Liver (tissue), 9 donors: ENCODE data around the gene LDLRAD4. TPM values are rescaled to one million over a fixed set of nuclear protein-coding genes. Genes with fewer than 3 reads are reported as not detected.

Source experiments
- DNase-seq: peaks from one replicate; pipeline ENCODE4 v3.0.0-alpha.2; 2017; ENCODE audit warnings: low spot score
- H3K27ac ChIP-seq, 2 donors: one replicate each; pipeline ENCODE4 v1.7.0; 2013; ENCODE audit warnings: inconsistent platforms in 2 of 2, low read length in 2 of 2, control low read depth in 1 of 2, low read depth in 1 of 2, mild to moderate bottlenecking in 1 of 2
- H3K27me3 ChIP-seq, 4 donors: one replicate each; pipeline versions ENCODE4 v1.6.1 to v1.7.0; 2013; ENCODE audit warnings: low read length in 3 of 4, inconsistent platforms in 1 of 4, mild to moderate bottlenecking in 1 of 4, moderate library complexity in 1 of 4; ENCODE audit not compliant: control insufficient read depth in 4 of 4, insufficient read depth in 4 of 4
- H3K36me3 ChIP-seq, 4 donors: one replicate each; pipeline versions ENCODE4 v1.6.1 to v1.7.0; 2013; ENCODE audit warnings: low read length in 3 of 4, mild to moderate bottlenecking in 3 of 4, low read depth in 1 of 4, moderate library complexity in 1 of 4; ENCODE audit not compliant: control insufficient read depth in 4 of 4, insufficient read depth in 3 of 4
- H3K4me1 ChIP-seq, 4 donors: one replicate each; pipeline versions ENCODE4 v1.6.1 to v1.7.0; 2013; ENCODE audit warnings: low read length in 3 of 4, mild to moderate bottlenecking in 3 of 4, moderate library complexity in 1 of 4; ENCODE audit not compliant: control insufficient read depth in 4 of 4, insufficient read depth in 4 of 4
- H3K4me3 ChIP-seq, 3 donors: one replicate each; pipeline versions ENCODE4 v1.6.1 to v1.7.0; 2013; ENCODE audit warnings: low read length in 3 of 3, control low read depth in 1 of 3, low read depth in 1 of 3, mild to moderate bottlenecking in 1 of 3
- H3K9ac ChIP-seq, 2 donors: one replicate each; pipeline ENCODE4 v1.7.0; 2013; ENCODE audit warnings: low read length in 2 of 2, mild to moderate bottlenecking in 2 of 2, moderate library complexity in 2 of 2, control low read depth in 1 of 2, low read depth in 1 of 2
- H3K9me3 ChIP-seq, 4 donors: one replicate each; pipeline versions ENCODE4 v1.6.1 to v1.7.0; 2013; ENCODE audit warnings: low read length in 3 of 4; ENCODE audit not compliant: control insufficient read depth in 4 of 4
- ATF3 ChIP-seq: IDR thresholded peaks from 2 replicates; pipeline ENCODE4 v1.6.1; 2016; ENCODE audit warnings: antibody characterized with exemption
- CTCF ChIP-seq: fragments of 150-350 bp; IDR thresholded peaks from 2 replicates; pipeline ENCODE4 v1.5.1; 2017; ENCODE audit warnings: improper control_type of control experiment, low read depth, low read length; ENCODE audit not compliant: missing input control
- EGR1 ChIP-seq, 2 donors: IDR thresholded peaks; 2 replicates each; pipeline ENCODE4 v1.6.1; 2016 to 2018; ENCODE audit warnings: antibody characterized with exemption in 2 of 2, low read depth in 2 of 2
- FOXA1 ChIP-seq: IDR thresholded peaks from 2 replicates; pipeline ENCODE4 v1.6.1; 2016; ENCODE audit warnings: antibody characterized with exemption
- FOXA2 ChIP-seq: IDR thresholded peaks from 2 replicates; pipeline ENCODE4 v1.6.1; 2016; ENCODE audit warnings: antibody characterized with exemption
- HNF4A ChIP-seq, 2 donors: conservative IDR thresholded peaks; 2 replicates each; pipeline ENCODE4 v1.6.1; 2016; ENCODE audit warnings: antibody characterized with exemption in 2 of 2, mild to moderate bottlenecking in 2 of 2
- HNF4G ChIP-seq: IDR thresholded peaks from 2 replicates; pipeline ENCODE4 v1.6.1; 2016; ENCODE audit warnings: antibody characterized with exemption
- JUND ChIP-seq, 2 donors: IDR thresholded peaks; 2 replicates each; pipeline ENCODE4 v1.6.1; 2016; ENCODE audit warnings: antibody characterized with exemption in 2 of 2
- NR2F2 ChIP-seq: IDR thresholded peaks from 2 replicates; pipeline ENCODE4 v1.6.1; 2016; ENCODE audit warnings: antibody characterized with exemption
- RAD21 ChIP-seq, 2 donors: IDR thresholded peaks; 2 replicates each; pipeline ENCODE4 v1.6.1; 2016; ENCODE audit warnings: antibody characterized with exemption in 2 of 2, mild to moderate bottlenecking in 2 of 2
- REST ChIP-seq: IDR thresholded peaks from 2 replicates; pipeline ENCODE4 v1.6.1; 2016; ENCODE audit warnings: antibody characterized with exemption, mild to moderate bottlenecking
- SP1 ChIP-seq: IDR thresholded peaks from 2 replicates; pipeline ENCODE4 v1.6.1; 2018; ENCODE audit warnings: antibody characterized with exemption, mild to moderate bottlenecking
- TAF1 ChIP-seq: conservative IDR thresholded peaks from 2 replicates; pipeline ENCODE4 v1.6.1; 2016; ENCODE audit warnings: antibody characterized with exemption, mild to moderate bottlenecking
- YY1 ChIP-seq: IDR thresholded peaks from 2 replicates; pipeline ENCODE4 v1.6.1; 2016; ENCODE audit warnings: antibody characterized with exemption, mild to moderate bottlenecking
- ZBTB33 ChIP-seq: IDR thresholded peaks from 2 replicates; pipeline ENCODE4 v1.6.1; 2016; ENCODE audit warnings: antibody characterized with exemption
- WGBS: extraction: QIAGEN DNeasy Blood & Tissue Kit; methylation state at CpG from one replicate; pipeline ENCODE4 v1.1.7; 2013; 5-methylcytosine and 5-hydroxymethylcytosine counted together
- polyA plus RNA-seq, 2 donors: library from polyadenylated mRNA; stranded (reverse) in 1 of 2; unstranded in 1 of 2; fragments of 200-250 nt in 1 of 2; fragments of >200 nt in 1 of 2; fragmentation: Nextera tagmentation in 1 of 2; extraction: Ambion mirVana in 1 of 2; gene quantifications; one replicate each; pipeline versions ENCODE4 v1.2.1 to v1.2.3, GENCODE V29; 2013 to 2015
- total RNA-seq, 2 donors: library from RNA; depleted of rRNA; stranded (reverse); fragments of >200 nt; gene quantifications; one replicate each; pipeline ENCODE4 v1.2.3, GENCODE V29; 2014
- donor health status: healthy.
- donor health status: healthy.
- donor health status: healthy.
- donor health status: healthy.
- donor health status: healthy.

Gene LDLRAD4
- total and polyA plus RNA-seq, 4 donors, result 4.8 to 41.7 (median 12.7) TPM

GRCh38 chr18:13191031-13191430 is 27.5 kb upstream of the LDLRAD4 start:
- peaks cover under 1 to 15% (median 8%) of the 10 kb centered on the region in 4 donors for H3K4me1 ChIP-seq
- TF ChIP-seq ATF3 (no peak), FOXA1 (no peak), RAD21 (IDR thresholded peaks at IDR 0.05) (no peak), YY1 (no peak), HNF4A (conservative IDR thresholded peaks at IDR 0.05) (no peak), EGR1 (IDR thresholded peaks at IDR 0.05; ENCODE audit: low read depth in 2 of 2) (no peak), ZBTB33 (no peak), TAF1 (no peak), NR2F2 (no peak), HNF4G (no peak), JUND (IDR thresholded peaks at IDR 0.05) (no peak), FOXA2 (no peak), SP1 (no peak)

GRCh38 chr18:13191779-13192178 is 26.8 kb upstream of the LDLRAD4 start:
- peaks cover 0 to 8% (median 1%) of the 10 kb centered on the region in 4 donors for H3K4me1 ChIP-seq
- no peaks in the 10 kb centered on the region for H3K9me3 ChIP-seq
- H3K27ac ChIP-seq, result no peak overlapping the region
- 46% methylated on average over 7 of the region's 7 CpGs for WGBS
- no peak overlapping the region for H3K9ac ChIP-seq
- DNase-seq, result no peak
- no peaks in the 10 kb centered on the region for H3K27me3 ChIP-seq
- H3K4me3 ChIP-seq, result no peak overlapping the region
- TF ChIP-seq CTCF, result no peak
- H3K36me3 ChIP-seq, result no peaks in the 10 kb centered on the region

More at GRCh38 chr18:13191031-13191430, 27.5 kb upstream of the LDLRAD4 start:
- Histone ChIP-seq H3K9me3 (no peaks in the 10 kb centered on the region), H3K4me3 (no peak overlapping the region), H3K27me3 (no peaks in the 10 kb centered on the region), H3K27ac (no peak overlapping the region), H3K9ac (no peak overlapping the region), H3K36me3 (no peaks in the 10 kb centered on the region)
- DNase-seq, result no peak
- WGBS, result 74% methylated on average over 3 of the region's 3 CpGs

GRCh38 chr18:13192970-13193369 is 25.6 kb upstream of the LDLRAD4 start:
- no peaks in the 10 kb centered on the region for H3K9me3 ChIP-seq

More at GRCh38 chr18:13192970-13193369, 25.6 kb upstream of the LDLRAD4 start:
- Histone ChIP-seq H3K4me3 (no peak overlapping the region), H3K36me3 (no peaks in the 10 kb centered on the region), H3K27me3 (no peaks in the 10 kb centered on the region), H3K4me1 (peaks cover 0 to 7% (median 0%) of the 10 kb centered on the region in 4 donors), H3K9ac (no peak overlapping the region), H3K27ac (no peak overlapping the region)
- no peak for DNase-seq
- 87% methylated on average over 2 of the region's 2 CpGs for WGBS
- TF ChIP-seq TAF1, result no peak
- no peak for TF ChIP-seq FOXA2
- no peak for TF ChIP-seq REST
- TF ChIP-seq ZBTB33, result no peak
- no peak for TF ChIP-seq SP1
